ENCODE measurements around the gene SCAMP2. TPM values are rescaled to one million over a fixed set of nuclear protein-coding genes. Genes with fewer than 3 reads are reported as not detected.

The SCAMP2 gene
- polyA plus RNA-seq, 1 donor: 104 TPM

GRCh38 chr15:74840851-74841775 is 32.1 kb downstream of the SCAMP2 start:
- Histone ChIP-seq H3K36me3 (ENCODE audit: control insufficient read depth, insufficient read depth, low read length) (peaks cover 61% of the 10 kb centered on the region), H3K4me3 (ENCODE audit: low read length) (peak overlapping the region; percentile 17), H3K4me1 (ENCODE audit: control insufficient read depth, insufficient read depth, low read length) (peaks cover 32% of the 10 kb centered on the region), H3K27me3 (ENCODE audit: control insufficient read depth, insufficient read depth, low read length) (no peaks in the 10 kb centered on the region), H3K9me3 (ENCODE audit: control insufficient read depth, low read depth, low read length) (no peaks in the 10 kb centered on the region), H3K27ac (ENCODE audit: low read length) (peak overlapping the region; percentile 28)
- DNase-seq: no peak
- WGBS (ENCODE audit: insufficient coverage, low lambda C conversion rate): 40% methylated on average over 1 of the region's 9 CpGs

- H3K27ac ChIP-seq (ENCODE audit: low read length): no peak overlapping the region
- peaks cover 56% of the 10 kb centered on the region for H3K36me3 ChIP-seq (ENCODE audit: control insufficient read depth, insufficient read depth, low read length)
- H3K9me3 ChIP-seq (ENCODE audit: control insufficient read depth, low read depth, low read length): no peaks in the 10 kb centered on the region
- no peaks in the 10 kb centered on the region for H3K27me3 ChIP-seq (ENCODE audit: control insufficient read depth, insufficient read depth, low read length)
- no peak for DNase-seq
- H3K4me3 ChIP-seq (ENCODE audit: low read length): no peak overlapping the region
- no CpG with 5 or more reads among the region's 31 CpGs for WGBS (ENCODE audit: insufficient coverage, low lambda C conversion rate)
- H3K4me1 ChIP-seq (ENCODE audit: control insufficient read depth, insufficient read depth, low read length): peaks cover 32% of the 10 kb centered on the region
Measured at GRCh38 chr15:74839526-74840395, 33.4 kb downstream of the SCAMP2 start.

GRCh38 chr15:74838746-74839525 is 34.2 kb downstream of the SCAMP2 start:
- H3K9me3 ChIP-seq (ENCODE audit: control insufficient read depth, low read depth, low read length): no peaks in the 10 kb centered on the region
- no CpG with 5 or more reads among the region's 11 CpGs for WGBS (ENCODE audit: insufficient coverage, low lambda C conversion rate)
- no peak overlapping the region for H3K27ac ChIP-seq (ENCODE audit: low read length)
- H3K36me3 ChIP-seq (ENCODE audit: control insufficient read depth, insufficient read depth, low read length): peaks cover 52% of the 10 kb centered on the region
- H3K27me3 ChIP-seq (ENCODE audit: control insufficient read depth, insufficient read depth, low read length): no peaks in the 10 kb centered on the region
- no peak overlapping the region for H3K4me3 ChIP-seq (ENCODE audit: low read length)
- DNase-seq: no peak
- peaks cover 31% of the 10 kb centered on the region for H3K4me1 ChIP-seq (ENCODE audit: control insufficient read depth, insufficient read depth, low read length)

- Histone ChIP-seq H3K27ac (ENCODE audit: low read length) (no peak overlapping the region), H3K4me3 (ENCODE audit: low read length) (no peak overlapping the region), H3K4me1 (ENCODE audit: control insufficient read depth, insufficient read depth, low read length) (peaks cover 28% of the 10 kb centered on the region), H3K36me3 (ENCODE audit: control insufficient read depth, insufficient read depth, low read length) (peaks cover 52% of the 10 kb centered on the region), H3K9me3 (ENCODE audit: control insufficient read depth, low read depth, low read length) (no peaks in the 10 kb centered on the region), H3K27me3 (ENCODE audit: control insufficient read depth, insufficient read depth, low read length) (no peaks in the 10 kb centered on the region)
- no peak for DNase-seq
- no CpG with 5 or more reads among the region's 10 CpGs for WGBS (ENCODE audit: insufficient coverage, low lambda C conversion rate)
Measured at GRCh38 chr15:74838137-74838516, 35.0 kb downstream of the SCAMP2 start.

GRCh38 chr15:74837482-74838136 is 35.6 kb downstream of the SCAMP2 start:
- H3K27ac ChIP-seq (ENCODE audit: low read length): no peak overlapping the region
- no peaks in the 10 kb centered on the region for H3K9me3 ChIP-seq (ENCODE audit: control insufficient read depth, low read depth, low read length)
- no peaks in the 10 kb centered on the region for H3K27me3 ChIP-seq (ENCODE audit: control insufficient read depth, insufficient read depth, low read length)
- H3K36me3 ChIP-seq (ENCODE audit: control insufficient read depth, insufficient read depth, low read length): peaks cover 52% of the 10 kb centered on the region
- WGBS (ENCODE audit: insufficient coverage, low lambda C conversion rate): no CpG with 5 or more reads among the region's 15 CpGs
- no peak for DNase-seq
- H3K4me3 ChIP-seq (ENCODE audit: low read length): no peak overlapping the region
- peaks cover 30% of the 10 kb centered on the region for H3K4me1 ChIP-seq (ENCODE audit: control insufficient read depth, insufficient read depth, low read length)

- Histone ChIP-seq H3K9me3 (ENCODE audit: control insufficient read depth, low read depth, low read length) (no peaks in the 10 kb centered on the region), H3K36me3 (ENCODE audit: control insufficient read depth, insufficient read depth, low read length) (peaks cover 52% of the 10 kb centered on the region), H3K4me1 (ENCODE audit: control insufficient read depth, insufficient read depth, low read length) (peaks cover 34% of the 10 kb centered on the region), H3K27me3 (ENCODE audit: control insufficient read depth, insufficient read depth, low read length) (no peaks in the 10 kb centered on the region), H3K27ac (ENCODE audit: low read length) (no peak overlapping the region), H3K4me3 (ENCODE audit: low read length) (no peak overlapping the region)
- no CpG with 5 or more reads among the region's 7 CpGs for WGBS (ENCODE audit: insufficient coverage, low lambda C conversion rate)
- no peak for DNase-seq
Measured at GRCh38 chr15:74836846-74837245, 36.3 kb downstream of the SCAMP2 start.

- no CpG with 5 or more reads among the region's 5 CpGs for WGBS (ENCODE audit: insufficient coverage, low lambda C conversion rate)
- H3K9me3 ChIP-seq (ENCODE audit: control insufficient read depth, low read depth, low read length): no peaks in the 10 kb centered on the region
- H3K36me3 ChIP-seq (ENCODE audit: control insufficient read depth, insufficient read depth, low read length): peaks cover 46% of the 10 kb centered on the region
- no peaks in the 10 kb centered on the region for H3K27me3 ChIP-seq (ENCODE audit: control insufficient read depth, insufficient read depth, low read length)
- no peak overlapping the region for H3K27ac ChIP-seq (ENCODE audit: low read length)
- H3K4me3 ChIP-seq (ENCODE audit: low read length): no peak overlapping the region
- peak; percentile 23 to 46 for DNase-seq
- H3K4me1 ChIP-seq (ENCODE audit: control insufficient read depth, insufficient read depth, low read length): peaks cover 28% of the 10 kb centered on the region
Measured at GRCh38 chr15:74835312-74835823, 37.8 kb downstream of the SCAMP2 start.

- Histone ChIP-seq H3K4me1 (ENCODE audit: control insufficient read depth, insufficient read depth, low read length) (peaks cover 22% of the 10 kb centered on the region), H3K36me3 (ENCODE audit: control insufficient read depth, insufficient read depth, low read length) (peaks cover 31% of the 10 kb centered on the region), H3K27me3 (ENCODE audit: control insufficient read depth, insufficient read depth, low read length) (peaks cover 3% of the 10 kb centered on the region), H3K27ac (ENCODE audit: low read length) (no peak overlapping the region), H3K9me3 (ENCODE audit: control insufficient read depth, low read depth, low read length) (no peaks in the 10 kb centered on the region), H3K4me3 (ENCODE audit: low read length) (no peak overlapping the region)
- DNase-seq: no peak
- WGBS (ENCODE audit: insufficient coverage, low lambda C conversion rate): no CpG with 5 or more reads among the region's 12 CpGs
Measured at GRCh38 chr15:74833376-74834107, 39.6 kb downstream of the SCAMP2 start.

- Histone ChIP-seq H3K4me1 (ENCODE audit: control insufficient read depth, insufficient read depth, low read length) (peaks cover 22% of the 10 kb centered on the region), H3K9me3 (ENCODE audit: control insufficient read depth, low read depth, low read length) (no peaks in the 10 kb centered on the region), H3K27me3 (ENCODE audit: control insufficient read depth, insufficient read depth, low read length) (peaks cover 10% of the 10 kb centered on the region), H3K36me3 (ENCODE audit: control insufficient read depth, insufficient read depth, low read length) (peaks cover 24% of the 10 kb centered on the region), H3K27ac (ENCODE audit: low read length) (no peak overlapping the region), H3K4me3 (ENCODE audit: low read length) (no peak overlapping the region)
- DNase-seq: no peak
- no CpG with 5 or more reads among the region's 4 CpGs for WGBS (ENCODE audit: insufficient coverage, low lambda C conversion rate)
Measured at GRCh38 chr15:74832826-74833225, 40.3 kb downstream of the SCAMP2 start.

All from large intestine (tissue), 3 donors.